Measurements from ENCODE around the gene GMDS.
A peak's percentile ranks its signal among the peaks of the same experiment; 100 is the strongest.

The GMDS gene

DNA sequence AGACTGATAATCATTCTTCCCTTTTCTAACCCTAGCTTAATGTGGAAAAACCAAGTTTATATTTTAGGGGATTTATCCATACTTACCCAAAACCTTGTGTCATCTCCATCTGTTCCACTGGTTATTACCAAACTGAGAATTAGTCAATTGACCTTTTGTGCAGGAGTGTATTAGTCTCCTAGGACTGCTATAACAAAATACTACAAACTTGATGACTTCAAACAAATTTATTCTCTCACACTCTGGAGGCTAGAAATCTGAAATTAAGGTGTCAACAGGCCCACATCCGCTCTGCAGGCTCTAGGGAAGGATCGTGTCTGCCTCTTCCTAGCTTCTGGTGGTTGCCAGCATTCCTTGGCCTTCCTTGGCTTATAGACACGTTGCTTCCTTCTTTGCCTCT, 12.7 kb upstream of the GMDS start:
- TF ChIP-seq, protein P1, sequence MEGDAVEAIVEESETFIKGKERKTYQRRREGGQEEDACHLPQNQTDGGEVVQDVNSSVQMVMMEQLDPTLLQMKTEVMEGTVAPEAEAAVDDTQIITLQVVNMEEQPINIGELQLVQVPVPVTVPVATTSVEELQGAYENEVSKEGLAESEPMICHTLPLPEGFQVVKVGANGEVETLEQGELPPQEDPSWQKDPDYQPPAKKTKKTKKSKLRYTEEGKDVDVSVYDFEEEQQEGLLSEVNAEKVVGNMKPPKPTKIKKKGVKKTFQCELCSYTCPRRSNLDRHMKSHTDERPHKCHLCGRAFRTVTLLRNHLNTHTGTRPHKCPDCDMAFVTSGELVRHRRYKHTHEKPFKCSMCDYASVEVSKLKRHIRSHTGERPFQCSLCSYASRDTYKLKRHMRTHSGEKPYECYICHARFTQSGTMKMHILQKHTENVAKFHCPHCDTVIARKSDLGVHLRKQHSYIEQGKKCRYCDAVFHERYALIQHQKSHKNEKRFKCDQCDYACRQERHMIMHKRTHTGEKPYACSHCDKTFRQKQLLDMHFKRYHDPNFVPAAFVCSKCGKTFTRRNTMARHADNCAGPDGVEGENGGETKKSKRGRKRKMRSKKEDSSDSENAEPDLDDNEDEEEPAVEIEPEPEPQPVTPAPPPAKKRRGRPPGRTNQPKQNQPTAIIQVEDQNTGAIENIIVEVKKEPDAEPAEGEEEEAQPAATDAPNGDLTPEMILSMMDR (conservative IDR thresholded peaks at IDR 0.05; ENCODE audit: low read depth) = no peak
- H3K27ac ChIP-seq = no peak overlapping the region
- no peak for DNase-seq (ENCODE audit: low spot score)
- CTCF ChIA-PET = no interaction called here
- POLR2A ChIA-PET (ENCODE audit: low non-redundant PET) = no interaction called here

DNA sequence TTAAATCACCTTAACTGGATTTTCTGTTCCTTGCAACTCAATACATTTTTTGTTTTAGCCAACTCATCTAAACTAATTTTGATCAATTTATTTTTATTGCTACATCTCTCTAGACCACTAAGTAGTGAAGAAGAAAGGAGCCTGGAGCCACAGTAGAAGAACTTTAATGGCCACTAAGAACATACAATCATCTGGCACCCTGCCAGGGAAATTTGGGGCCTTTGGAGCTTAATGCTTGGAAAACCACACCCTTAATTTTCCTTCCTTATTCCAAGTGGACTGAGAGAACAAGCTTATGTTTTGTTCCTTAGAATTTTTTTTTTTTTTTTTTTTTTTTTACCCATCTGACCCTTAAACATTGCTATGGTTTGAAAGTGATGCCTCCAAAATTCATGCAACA, 12.0 kb upstream of the GMDS start:
- no peak overlapping the region for H3K27ac ChIP-seq
- TF ChIP-seq, protein P1 (conservative IDR thresholded peaks at IDR 0.05; ENCODE audit: low read depth) = no peak
- no peak for DNase-seq (ENCODE audit: low spot score)
- ChIA-PET POLR2A (ENCODE audit: low non-redundant PET) (no interaction called here), CTCF (interaction anchor here (0.8 kb wide), 1 partner anchor 10 kb away, joined by 3 read pairs; no protein-coding TSS in a partner anchor)

DNA sequence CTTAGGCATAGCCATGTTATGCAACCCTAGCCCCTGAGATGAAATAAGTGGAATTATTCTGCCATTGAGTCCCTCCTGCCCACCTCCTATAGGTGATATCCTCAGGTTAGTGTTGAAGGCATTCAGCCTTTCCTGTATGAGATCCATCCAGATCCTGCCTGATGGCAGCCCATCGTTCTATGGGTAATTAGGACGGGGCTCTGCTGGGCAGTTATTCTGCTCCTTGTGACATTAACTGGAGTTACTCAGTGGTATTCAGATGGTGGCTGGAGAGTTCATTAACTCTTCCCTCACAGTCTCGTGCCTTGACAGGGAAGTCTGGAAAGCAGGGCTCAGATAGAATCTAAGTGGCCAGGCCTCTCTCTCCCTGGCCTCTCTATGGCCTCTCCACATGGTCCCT, 9.3 kb upstream of the GMDS start:
- H3K27ac ChIP-seq = no peak overlapping the region
- ChIA-PET POLR2A (ENCODE audit: low non-redundant PET) (no interaction called here), CTCF (interaction anchor here (0.7 kb wide), 1 partner anchor 47 kb away, joined by 3 read pairs; no protein-coding TSS in a partner anchor)
- TF ChIP-seq, protein P1 (conservative IDR thresholded peaks at IDR 0.05; ENCODE audit: low read depth) = no peak
- DNase-seq (ENCODE audit: low spot score) = no peak

- no peak for DNase-seq (ENCODE audit: low spot score)
- H3K27ac ChIP-seq = no peak overlapping the region
- CTCF ChIA-PET = no interaction called here
- POLR2A ChIA-PET (ENCODE audit: low non-redundant PET) = no interaction called here
- TF ChIP-seq, protein P1 (conservative IDR thresholded peaks at IDR 0.05; ENCODE audit: low read depth) = no peak
Measured at GRCh38 chr6:2249126-2249525, 3.7 kb upstream of the GMDS start.

DNA sequence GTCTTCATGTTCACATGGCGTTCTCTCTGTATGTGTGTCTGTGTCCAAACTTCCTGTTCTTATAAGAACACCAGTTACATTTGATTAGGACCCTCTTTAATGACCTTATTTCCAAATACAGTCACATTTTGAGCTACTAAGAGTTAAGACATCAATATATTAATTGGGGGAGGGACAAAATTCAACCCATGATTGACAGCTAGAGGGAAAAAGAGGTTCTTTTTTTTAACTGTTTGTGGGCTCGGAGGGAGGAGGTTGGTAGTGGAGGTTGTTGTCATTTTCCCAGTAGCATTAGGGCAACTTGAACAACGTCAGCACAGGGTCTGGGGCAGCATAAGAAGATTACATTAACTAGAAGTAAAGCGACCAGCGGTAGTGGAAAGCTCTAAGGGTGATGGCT, 2.3 kb upstream of the GMDS start:
- no peak for DNase-seq (ENCODE audit: low spot score)
- TF ChIP-seq, protein P1 (conservative IDR thresholded peaks at IDR 0.05; ENCODE audit: low read depth) = no peak
- CTCF ChIA-PET = interaction anchor here (0.8 kb wide), 1 partner anchor 9 kb away, joined by 3 read pairs; no protein-coding TSS in a partner anchor
- POLR2A ChIA-PET (ENCODE audit: low non-redundant PET) = no interaction called here
- H3K27ac ChIP-seq = no peak overlapping the region

- H3K27ac ChIP-seq = peak overlapping the region; percentile 86
- ChIA-PET POLR2A (ENCODE audit: low non-redundant PET) (interaction anchor here (0.9 kb wide), 1 partner anchor 13 kb away, joined by 3 read pairs; no protein-coding TSS in a partner anchor), CTCF (interaction anchor here (1.2 kb wide), 1 partner anchor 388 kb away, joined by 3 read pairs; no protein-coding TSS in a partner anchor)
- TF ChIP-seq, protein P1 (conservative IDR thresholded peaks at IDR 0.05; ENCODE audit: low read depth) = no peak
- peak; percentile 84 for DNase-seq (ENCODE audit: low spot score)
Measured at GRCh38 chr6:2245877-2246863, 765 bp upstream of the GMDS start.

Data from RWPE1 (cell line).